H1 (cell line): Measurements from ENCODE around the gene SPRED1. TPM values are rescaled to one million over a fixed set of nuclear protein-coding genes. Genes with fewer than 3 reads are reported as not detected.

Experiments
- CTCF ChIA-PET: fragments of 300-600 bp; sonication (Branson Sonifier 250); formaldehyde crosslinking; loops from one replicate; lab custom pipeline; 2021; ENCODE audit not compliant: partially characterized antibody; lab: Charles Lee
- POLR2A ChIA-PET: fragments of 300-600 bp; sonication (Branson Sonifier 250); formaldehyde crosslinking; loops from one replicate; lab custom pipeline; 2021; ENCODE audit warnings: inconsistent platforms; ENCODE audit not compliant: partially characterized antibody; lab: Charles Lee
- DNase-seq, 2 experiments: peaks; one replicate each; pipeline versions ENCODE4 v3.0.0 to v3.0.0-alpha.2; 2010 to 2022; ENCODE audit warnings: low spot score in 2 of 2, low read depth in 1 of 2, mixed read lengths in 1 of 2
- FAIRE-seq: peaks from 2 replicates; lab custom pipeline; 2011; peaks lifted over from hg19 to GRCh38; lab: Jason Lieb, UNC
- H2AFZ ChIP-seq: 2 replicates; pipeline ENCODE4 v1.8.1; 2012; ENCODE audit warnings: low read length, inconsistent platforms
- H2AK5ac ChIP-seq: 2 replicates; pipeline ENCODE4 v1.6.1; 2013; ENCODE audit warnings: low read depth, low read length
- H2BK120ac ChIP-seq: replicated peaks from 2 replicates; pipeline ENCODE3; 2013; ENCODE audit warnings: low read depth, low read length, inconsistent platforms
- H2BK12ac ChIP-seq: 2 replicates; pipeline ENCODE4 v1.6.1; 2013; ENCODE audit warnings: low read depth, low read length
- H2BK15ac ChIP-seq: 2 replicates; pipeline ENCODE4 v1.6.1; 2013; ENCODE audit warnings: low read length
- H2BK20ac ChIP-seq: 2 replicates; pipeline ENCODE4 v1.6.1; 2013; ENCODE audit warnings: low read length
- H2BK5ac ChIP-seq: 2 replicates; pipeline ENCODE4 v1.6.1; 2013; ENCODE audit warnings: low read depth, low read length
- H3K14ac ChIP-seq: 2 replicates; pipeline ENCODE4 v1.6.1; 2013; ENCODE audit warnings: inconsistent platforms; ENCODE audit not compliant: insufficient read length
- H3K18ac ChIP-seq: 2 replicates; pipeline ENCODE4 v1.6.1; 2013; ENCODE audit warnings: low read length; ENCODE audit errors: extremely low read depth
- H3K23ac ChIP-seq: 2 replicates; pipeline ENCODE4 v1.6.1; 2013; ENCODE audit warnings: inconsistent platforms; ENCODE audit not compliant: insufficient read length
- H3K23me2 ChIP-seq: 2 replicates; pipeline ENCODE4 v1.6.1; 2013; ENCODE audit warnings: low read depth, low read length
- H3K27ac ChIP-seq: 2 replicates; pipeline ENCODE4 v1.6.1; 2011; ENCODE audit warnings: low read depth, low read length, inconsistent platforms
- H3K27me3 ChIP-seq, 4 experiments: replicated peaks in 1 of 4; 1 replicate in 1 of 4; 2 replicates in 3 of 4; pipeline versions ENCODE4 v1.6.1 to v1.8.1; 2011 to 2013; ENCODE audit warnings: low read length in 3 of 4, mild to moderate bottlenecking in 3 of 4, inconsistent platforms in 2 of 4, mixed read lengths in 2 of 4, moderate library complexity in 1 of 4; ENCODE audit not compliant: control insufficient read depth in 3 of 4, insufficient read depth in 3 of 4; ENCODE audit errors: extremely low read depth in 1 of 4
- H3K36me3 ChIP-seq, 4 experiments: 2 replicates each; pipeline versions ENCODE4 v1.6.1 to v1.8.1; 2011 to 2013; ENCODE audit warnings: mild to moderate bottlenecking in 4 of 4, low read length in 3 of 4, moderate library complexity in 2 of 4, control low read depth in 1 of 4, inconsistent platforms in 1 of 4; ENCODE audit not compliant: insufficient read depth in 4 of 4, control insufficient read depth in 2 of 4
- H3K4ac ChIP-seq: replicated peaks from 2 replicates; pipeline ENCODE3; 2013; ENCODE audit warnings: low read length, low read depth, mixed read lengths, inconsistent platforms; ENCODE audit not compliant: insufficient read length
- H3K4me1 ChIP-seq, 4 experiments: replicated peaks in 1 of 4; 1 replicate in 1 of 4; 2 replicates in 3 of 4; pipeline versions ENCODE4 v1.6.1 to v1.8.1; 2011 to 2013; ENCODE audit warnings: low read length in 3 of 4, inconsistent platforms in 2 of 4, mixed read lengths in 1 of 4; ENCODE audit not compliant: insufficient read depth in 4 of 4, control insufficient read depth in 3 of 4
- H3K4me2 ChIP-seq, 2 experiments: 2 replicates each; pipeline versions ENCODE4 v1.6.1 to v1.8.1; 2011 to 2013; ENCODE audit warnings: low read depth in 2 of 2, low read length in 2 of 2, control low read depth in 1 of 2, inconsistent platforms in 1 of 2, mild to moderate bottlenecking in 1 of 2; ENCODE audit not compliant: insufficient read depth in 1 of 2
- H3K4me3 ChIP-seq, 4 experiments: fragments of 200-600, 300-600 bp in 1 of 4; sonication (generic), shearing (Covaris generic), sonication (Bioruptor Twin) in 1 of 4; 2 replicates each; pipeline versions ENCODE4 v1.5.1 to v1.8.1; 2011 to 2016; ENCODE audit warnings: low read length in 4 of 4, low read depth in 3 of 4, control low read depth in 2 of 4, inconsistent platforms in 2 of 4, mild to moderate bottlenecking in 2 of 4, mixed read lengths in 1 of 4, moderate library complexity in 1 of 4; ENCODE audit not compliant: insufficient read depth in 2 of 4; ENCODE audit errors: extremely low read depth in 1 of 4
- H3K56ac ChIP-seq: replicated peaks from 2 replicates; pipeline ENCODE3; 2013; ENCODE audit warnings: low read depth, mild to moderate bottlenecking, mixed read lengths, low read length, inconsistent platforms; ENCODE audit not compliant: insufficient read length
- H3K79me1 ChIP-seq: 2 replicates; pipeline ENCODE4 v1.6.1; 2013; ENCODE audit warnings: low read depth, low read length, control low read depth
- H3K79me2 ChIP-seq, 2 experiments: 2 replicates each; pipeline versions ENCODE4 v1.6.1 to v1.8.1; 2012 to 2013; ENCODE audit warnings: low read length in 2 of 2, mild to moderate bottlenecking in 2 of 2, inconsistent platforms in 1 of 2; ENCODE audit not compliant: insufficient read depth in 2 of 2, control insufficient read depth in 1 of 2
- H3K9ac ChIP-seq, 4 experiments: replicated peaks in 1 of 4; 1 replicate in 1 of 4; 2 replicates in 3 of 4; pipeline versions ENCODE4 v1.6.1 to v1.8.1; 2011 to 2013; ENCODE audit warnings: low read depth in 3 of 4, low read length in 3 of 4, control low read depth in 2 of 4, mild to moderate bottlenecking in 2 of 4, moderate library complexity in 2 of 4, inconsistent platforms in 1 of 4; ENCODE audit errors: extremely low read depth in 1 of 4
- H3K9me3 ChIP-seq, 2 experiments: 2 replicates each; pipeline versions ENCODE4 v1.6.1 to v1.8.1; 2012 to 2013; ENCODE audit warnings: mild to moderate bottlenecking in 2 of 2, moderate library complexity in 2 of 2, control low read depth in 1 of 2, inconsistent platforms in 1 of 2, low read depth in 1 of 2, low read length in 1 of 2, mixed read lengths in 1 of 2; ENCODE audit not compliant: insufficient read depth in 2 of 2
- H4K20me1 ChIP-seq, 2 experiments: replicated peaks in 1 of 2; 2 replicates each; pipeline versions ENCODE3 to v1.8.1; 2011 to 2013; ENCODE audit warnings: inconsistent platforms in 2 of 2, low read length in 2 of 2, mild to moderate bottlenecking in 1 of 2; ENCODE audit not compliant: insufficient read depth in 2 of 2, control insufficient read depth in 1 of 2
- H4K5ac ChIP-seq: 2 replicates; pipeline ENCODE4 v1.6.1; 2013; ENCODE audit warnings: low read length, low read depth, mixed read lengths, inconsistent platforms; ENCODE audit not compliant: insufficient read length
- H4K8ac ChIP-seq: 2 replicates; pipeline ENCODE4 v1.8.0; 2013; ENCODE audit warnings: mild to moderate bottlenecking, moderate library complexity, low read length, inconsistent platforms; ENCODE audit not compliant: insufficient read depth; ENCODE audit errors: extremely low read depth
- H4K91ac ChIP-seq: replicated peaks from 2 replicates; pipeline ENCODE3; 2013; ENCODE audit warnings: low read length, mixed read lengths, inconsistent platforms; ENCODE audit not compliant: insufficient read length
- CHD1 ChIP-seq: IDR thresholded peaks from 2 replicates; pipeline ENCODE4 v1.6.1; 2012; ENCODE audit warnings: low read depth, low read length, improper control_type of control experiment
- CHD2 ChIP-seq: IDR thresholded peaks from 2 replicates; pipeline ENCODE4 v1.6.1; 2012; ENCODE audit warnings: low read length, improper control_type of control experiment
- CTBP2 ChIP-seq: IDR thresholded peaks from 2 replicates; pipeline ENCODE4 v1.7.0; 2011; ENCODE audit warnings: borderline replicate concordance, mild to moderate bottlenecking, moderate library complexity, mixed read lengths, low read length; ENCODE audit not compliant: insufficient read depth, insufficient read length
- EP300 ChIP-seq, 2 experiments: IDR thresholded peaks; 1 replicate in 1 of 2; 2 replicates in 1 of 2; pipeline ENCODE4 v1.6.1; 2011 to 2012; ENCODE audit warnings: low read depth in 2 of 2, low read length in 2 of 2, mild to moderate bottlenecking in 2 of 2, borderline replicate concordance in 1 of 2, inconsistent platforms in 1 of 2, moderate library complexity in 1 of 2
- GABPA ChIP-seq: IDR thresholded peaks from 2 replicates; pipeline ENCODE4 v1.6.1; 2011; ENCODE audit warnings: mild to moderate bottlenecking, low read length, moderate library complexity, borderline replicate concordance; ENCODE audit not compliant: insufficient read depth
- HDAC2 ChIP-seq, 2 experiments: fragments of 300-600 bp in 1 of 2; sonication (generic) in 1 of 2; IDR thresholded peaks; 2 replicates each; pipeline ENCODE4 v1.6.1; 2011 to 2012; ENCODE audit warnings: low read depth in 2 of 2, low read length in 2 of 2, mild to moderate bottlenecking in 2 of 2, moderate library complexity in 2 of 2, borderline replicate concordance in 1 of 2, inconsistent platforms in 1 of 2
- JUN ChIP-seq: IDR thresholded peaks from 2 replicates; pipeline ENCODE4 v1.6.1; 2011; ENCODE audit warnings: low read depth, mild to moderate bottlenecking, improper control_type of control experiment, low read length
- JUND ChIP-seq: IDR thresholded peaks from 2 replicates; pipeline ENCODE4 v1.6.1; 2011; ENCODE audit warnings: mild to moderate bottlenecking, improper control_type of control experiment, low read length
- MAFK ChIP-seq: IDR thresholded peaks from 2 replicates; pipeline ENCODE4 v1.6.1; 2012; ENCODE audit warnings: low read depth, mild to moderate bottlenecking, improper control_type of control experiment, low read length
- PHF8 ChIP-seq: fragments of 200-600 bp; sonication (generic); conservative IDR thresholded peaks from 2 replicates; pipeline ENCODE4 v1.7.1; 2012; ENCODE audit warnings: low read depth, mild to moderate bottlenecking, inconsistent platforms, low read length, moderate library complexity
- RNF2 ChIP-seq: fragments of 200-900, 300-1000 bp; sonication (generic); IDR thresholded peaks from 2 replicates; pipeline ENCODE4 v1.7.1; 2016; ENCODE audit warnings: borderline replicate concordance, low read depth, mild to moderate bottlenecking, antibody characterized with exemption, low read length; ENCODE audit not compliant: poor library complexity, severe bottlenecking; ENCODE audit errors: missing control alignments
- WGBS, 2 experiments: shearing (Covaris generic) in 1 of 2; methylation state at CpG; one replicate each; pipeline versions ENCODE4 v1.1.6 to v1.1.7; 2013 to 2015; ENCODE audit warnings: low lambda C conversion rate in 2 of 2, mixed read lengths in 2 of 2, inconsistent platforms in 1 of 2, low coverage in 1 of 2, missing lambda C conversion rate in 1 of 2; ENCODE audit not compliant: insufficient replicate concordance in 2 of 2, insufficient coverage in 1 of 2, insufficient read length in 1 of 2; ENCODE audit errors: extremely low coverage in 1 of 2, missing lambda C conversion rate in 1 of 2; 5-methylcytosine and 5-hydroxymethylcytosine counted together
- polyA plus RNA-seq, 7 experiments: library from polyadenylated mRNA; depleted of rRNA in 3 of 7; stranded (reverse) in 5 of 7; unstranded in 2 of 7; fragments of >200 nt in 5 of 7; fragments of 200-250 nt in 2 of 7; gene quantifications; 1 replicate in 5 of 7; 2 replicates in 1 of 7; 4 replicates in 1 of 7; pipeline versions ENCODE4 v1.2.1 to v1.2.3, GENCODE V29; 2011 to 2013; ENCODE audit warnings: missing spikeins in 2 of 7, mixed read lengths in 2 of 7
- total RNA-seq: library from RNA; stranded (reverse); fragmentation: NEBNext Ultra II Directional; extraction: Animal tissue kit (Norgen Biotek cat#: 25700); gene quantifications from 2 replicates; pipeline ENCODE4 v1.2.1, GENCODE V29; 2021

SPRED1 gene
- total and polyA plus RNA-seq, 2 of the 8 experiments (the other 6 are each of a cell fraction or from before 2014, with no cell fraction given) = 5.5 to 30.3 TPM

GRCh38 chr15:38215707-38216106 is 36.9 kb upstream of the SPRED1 start:
- no peak overlapping the region for H2BK120ac ChIP-seq
- H4K8ac ChIP-seq = no peak overlapping the region
- no peak for FAIRE-seq
- H2BK5ac ChIP-seq = no peak overlapping the region
- H2BK20ac ChIP-seq = no peak overlapping the region
- no peaks in the 10 kb centered on the region for H3K36me3 ChIP-seq
- H3K27me3 ChIP-seq = no peaks in the 10 kb centered on the region
- no peak overlapping the region for H3K4me2 ChIP-seq
- no peak overlapping the region for H3K56ac ChIP-seq
- H2AK5ac ChIP-seq = no peak overlapping the region
- no peaks in the 10 kb centered on the region for H3K79me1 ChIP-seq
- no peak overlapping the region for H3K9ac ChIP-seq
- DNase-seq = no peak
- no peak overlapping the region for H3K18ac ChIP-seq
- WGBS, 2 experiments = 76% methylated on average over 1 of the region's 1 CpG; no CpG with 5 or more reads in 1 of the 2 experiments
- no peak overlapping the region for H3K4me3 ChIP-seq
- H3K79me2 ChIP-seq = no peaks in the 10 kb centered on the region
- no peak overlapping the region for H2AFZ ChIP-seq
- H3K9me3 ChIP-seq = no peaks in the 10 kb centered on the region
- no peak overlapping the region for H3K14ac ChIP-seq
- POLR2A ChIA-PET = interaction anchor here (1.1 kb wide), 1 partner anchor 36 kb away, joined by 6 read pairs; no protein-coding TSS in a partner anchor
- no peak overlapping the region for H3K23ac ChIP-seq
- H3K4ac ChIP-seq = no peak overlapping the region
- no peak overlapping the region for H4K5ac ChIP-seq
- H2BK15ac ChIP-seq = no peak overlapping the region
- TF ChIP-seq RNF2 (no peak), PHF8 (no peak), CHD1 (no peak), JUN (no peak), JUND (no peak), EP300 (IDR thresholded peaks at IDR 0.05; ENCODE audit: borderline replicate concordance in 1 of 2, low read depth in 2 of 2, low read length in 2 of 2) (no peak), CHD2 (no peak), MAFK (no peak), GABPA (no peak), CTBP2 (no peak), HDAC2 (IDR thresholded peaks at IDR 0.05; ENCODE audit: borderline replicate concordance in 1 of 2, low read depth in 2 of 2, low read length in 2 of 2) (no peak)
- TF ChIP-seq, all 59 proteins: peak for 0
- no peak overlapping the region for H3K27ac ChIP-seq
- CTCF ChIA-PET = interaction anchor here (0.6 to 1.4 kb wide), 3 partner anchors 39 to 210 kb away, joined by 3 read pairs; no protein-coding TSS in a partner anchor
- no peak overlapping the region for H4K91ac ChIP-seq
- no peak overlapping the region for H2BK12ac ChIP-seq
- H3K23me2 ChIP-seq = no peaks in the 10 kb centered on the region
- H3K4me1 ChIP-seq = peaks cover 0 to 5% (median 2%) of the 10 kb centered on the region in 4 experiments; a peak in 2 of 7 replicates
- no peaks in the 10 kb centered on the region for H4K20me1 ChIP-seq
